ENCODE data around the gene EED. TPM values are rescaled to one million over a fixed set of nuclear protein-coding genes. Genes with fewer than 3 reads are reported as not detected.

EED gene
- total and polyA plus RNA-seq, 9 of the 15 experiments (the other 6 are each of a cell fraction or from before 2014, with no cell fraction given): 33.0 to 110 (median 55.1) TPM

- TF ChIP-seq MGA (IDR thresholded peaks at IDR 0.05) (peak; percentile 20; the same call in 1 of the 2 replicates), ZNF263 (CRISPR knock-in tag; IDR thresholded peaks at IDR 0.05; ENCODE audit: borderline replicate concordance) (no peak), ETV6 (IDR thresholded peaks at IDR 0.05; ENCODE audit: borderline replicate concordance in 1 of 2, low read depth in 2 of 2, low read length in 1 of 2) (no peak), ETV6 (CRISPR knock-in tag; IDR thresholded peaks at IDR 0.05; ENCODE audit: borderline replicate concordance) (no peak), SMARCB1 (IDR thresholded peaks at IDR 0.05; ENCODE audit: insufficient read length, low read depth) (no peak), LEF1 (IDR thresholded peaks at IDR 0.05) (no peak), NFE2 (IDR thresholded peaks at IDR 0.05; ENCODE audit: low read depth) (peak; percentile 56), ESRRA (IDR thresholded peaks at IDR 0.05; ENCODE audit: borderline replicate concordance, low read depth) (no peak), ARNT (IDR thresholded peaks at IDR 0.05) (no peak), KDM1A (IDR thresholded peaks at IDR 0.05) (peak; percentile 94 to 95), PBX2 (CRISPR knock-in tag; IDR thresholded peaks at IDR 0.05; ENCODE audit: low read depth) (no peak), PBX2 (tag; conservative IDR thresholded peaks at IDR 0.05; ENCODE audit: low read depth) (no peak), TEAD4 (IDR thresholded peaks at IDR 0.05; ENCODE audit: low read length) (peak; percentile 53), TEAD4 (CRISPR knock-in tag; IDR thresholded peaks at IDR 0.05; ENCODE audit: borderline replicate concordance) (no peak), TRIM28 (IDR thresholded peaks at IDR 0.05) (no peak)
Observed at GRCh38 chr11:86211619-86212018, 32.9 kb upstream of the EED start (continued).
